Activated CD8-positive, alpha-beta memory T cell treated with anti-CD3 and anti-CD28 coated beads, Interleukin-2, amount 50 U/mL, for 24 hours (primary cell): ENCODE measurements around the gene SYNPR.

Experiments used
- DNase-seq: peaks from one replicate; pipeline ENCODE4 v3.0.0-alpha.2; 2020; ENCODE audit errors: extremely low read depth

SYNPR gene

GRCh38 chr3:63471781-63472180, 193.7 kb downstream of the SYNPR start:
- no peak for DNase-seq

- DNase-seq: no peak
These were observed 195.6 kb downstream of the SYNPR start for GRCh38 chr3:63473641-63474166.

DNA sequence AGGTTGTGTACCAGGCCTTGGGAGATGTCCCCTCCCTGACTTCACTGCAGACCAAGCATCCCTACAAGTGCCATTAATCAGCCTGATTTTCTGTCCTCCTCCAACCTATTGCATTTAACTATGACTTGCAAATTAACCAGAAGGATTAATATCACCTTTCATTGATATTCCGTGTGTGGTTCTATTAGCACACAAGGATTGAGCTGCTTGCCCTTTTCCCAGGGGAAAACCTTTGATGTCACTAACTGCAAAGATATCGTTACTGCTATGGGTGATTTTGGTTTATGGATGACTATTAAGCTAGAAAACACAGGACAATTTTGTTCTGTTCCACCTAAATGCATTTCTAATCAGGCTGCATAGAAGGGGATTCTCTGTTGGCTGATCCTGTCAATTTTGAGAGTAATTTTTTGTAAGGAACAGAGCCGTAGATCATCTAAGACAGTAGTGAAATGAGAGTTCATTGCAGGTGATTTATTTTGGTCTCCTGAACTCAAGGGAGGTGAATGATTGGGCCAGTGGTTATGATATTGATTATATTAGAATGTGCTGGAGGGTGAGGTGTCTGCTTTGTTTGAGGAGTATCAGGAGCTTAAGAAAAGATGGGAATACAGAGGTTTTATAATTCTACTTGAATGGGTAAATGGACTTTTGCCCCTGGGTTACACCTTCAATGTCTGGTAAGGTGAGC, 196.9 kb downstream of the SYNPR start:
- no peak for DNase-seq

GRCh38 chr3:63477494-63478129, 199.5 kb downstream of the SYNPR start:
- no peak for DNase-seq

DNA sequence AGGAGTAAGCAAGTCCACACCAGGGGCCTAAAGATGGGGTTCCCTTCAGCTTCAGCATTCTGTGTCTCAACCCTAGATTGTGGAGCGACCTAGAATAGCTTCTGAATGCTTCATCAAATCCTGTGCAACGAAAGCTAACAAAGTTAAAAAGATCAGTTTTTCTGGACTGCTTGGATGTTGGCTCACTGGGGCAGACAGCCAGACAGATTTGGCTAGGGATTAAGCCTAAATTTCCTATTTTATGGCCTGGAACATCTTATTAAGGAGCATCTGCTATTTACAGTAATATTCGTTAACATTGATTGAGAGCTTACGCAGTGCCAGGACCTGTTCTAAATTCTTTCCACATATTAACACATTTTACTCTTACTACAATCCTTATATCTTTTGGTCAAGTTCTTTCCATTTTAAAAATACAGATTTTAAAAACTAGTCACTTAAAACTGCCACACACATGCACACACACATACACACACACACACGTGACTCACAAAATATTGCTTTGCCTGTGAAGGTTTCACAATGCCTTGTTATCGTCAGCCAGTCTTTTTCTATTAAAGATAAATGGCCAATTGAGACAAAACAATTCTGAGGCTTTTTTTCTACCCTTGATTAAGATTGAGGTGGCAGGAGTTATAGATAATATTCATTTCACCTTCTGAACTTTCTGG, 201.0 kb downstream of the SYNPR start:
- DNase-seq: no peak

DNA sequence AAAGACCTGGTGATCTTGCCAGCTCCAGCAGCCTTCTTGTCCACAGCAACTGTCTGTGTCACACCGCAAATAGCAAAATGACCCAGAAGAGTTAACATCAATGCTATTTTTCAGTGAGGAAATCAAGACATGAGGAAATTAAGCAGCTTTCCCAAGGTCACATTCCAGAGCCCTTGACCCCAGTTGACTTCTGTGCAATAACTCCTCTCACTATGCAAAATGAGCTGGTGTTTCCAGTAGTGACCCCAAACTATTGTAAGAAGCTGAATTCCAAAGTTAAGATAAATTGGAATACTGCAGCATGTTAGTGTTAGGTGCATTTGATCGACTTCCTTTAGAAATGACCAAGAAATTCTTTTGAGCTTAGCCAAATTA, 201.5 kb downstream of the SYNPR start:
- no peak for DNase-seq

GRCh38 chr3:63481627-63482026, 203.5 kb downstream of the SYNPR start:
- DNase-seq: no peak

- DNase-seq: no peak
These were observed 204.2 kb downstream of the SYNPR start for GRCh38 chr3:63482341-63482740.

- DNase-seq: no peak
These were observed 214.4 kb downstream of the SYNPR start for GRCh38 chr3:63492464-63492863.

GRCh38 chr3:63493101-63493500, 215.0 kb downstream of the SYNPR start:
- DNase-seq: no peak

DNA sequence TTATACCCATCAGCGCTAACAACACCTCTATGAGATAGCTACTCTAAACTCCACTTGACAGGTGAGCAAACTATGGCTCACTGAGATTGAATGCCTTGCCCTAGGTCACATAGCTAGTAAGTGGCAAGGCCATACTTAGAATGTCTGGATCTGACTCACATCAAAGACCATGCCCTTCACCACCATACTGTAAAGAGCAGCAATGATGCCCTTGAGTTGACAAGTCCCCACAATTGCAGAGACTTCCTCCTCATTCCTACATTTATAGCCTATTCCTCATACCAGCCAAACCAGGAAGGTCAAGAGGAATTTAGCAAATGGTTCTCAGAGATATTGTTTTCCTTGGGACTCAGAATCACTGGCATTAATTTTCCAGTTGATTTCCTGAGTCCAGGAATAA, 216.5 kb downstream of the SYNPR start:
- DNase-seq: no peak

DNA sequence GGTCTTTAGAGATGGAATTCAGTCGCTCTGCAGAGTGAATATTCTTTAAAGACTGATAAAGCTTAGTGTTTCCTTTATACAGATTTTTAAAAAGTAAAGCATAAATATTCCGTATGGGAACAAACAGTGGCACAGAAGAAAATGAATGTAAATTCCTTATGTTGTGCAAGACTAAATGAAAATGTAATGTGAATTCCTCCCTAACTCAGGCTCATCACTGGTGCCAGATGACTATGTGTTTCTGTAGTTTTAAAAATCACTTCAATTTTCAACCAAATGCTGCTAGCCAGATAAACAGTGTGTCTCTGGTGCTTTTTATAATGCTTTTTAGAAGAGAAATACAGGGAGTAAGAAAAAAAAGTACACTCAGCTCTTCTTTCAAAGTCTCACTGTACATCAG, 219.5 kb downstream of the SYNPR start:
- DNase-seq: no peak

GRCh38 chr3:63500196-63500595, 222.1 kb downstream of the SYNPR start:
- no peak for DNase-seq

DNA sequence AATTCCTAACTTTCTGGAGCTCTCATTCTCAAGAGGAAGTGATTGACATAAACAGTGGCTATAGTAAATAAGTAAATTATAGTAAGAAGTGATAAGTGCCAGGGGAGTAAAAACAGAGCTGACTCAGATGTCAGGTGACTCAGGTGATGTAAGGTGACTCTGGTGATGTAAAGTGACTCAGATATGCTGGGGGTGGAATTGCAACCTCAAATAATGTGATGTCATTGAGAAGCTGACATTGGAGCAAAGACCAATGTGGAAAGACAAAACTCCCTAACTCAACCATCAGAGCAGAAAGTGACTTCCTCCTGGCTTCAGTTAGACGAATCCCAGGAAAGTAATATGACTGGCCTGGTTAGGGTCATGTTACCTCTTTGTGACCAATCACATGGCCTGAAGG, 230.2 kb downstream of the SYNPR start:
- no peak for DNase-seq

- DNase-seq: no peak
These were observed 230.7 kb downstream of the SYNPR start for GRCh38 chr3:63508771-63509170.

GRCh38 chr3:63513791-63514190, 235.7 kb downstream of the SYNPR start:
- no peak for DNase-seq

DNA sequence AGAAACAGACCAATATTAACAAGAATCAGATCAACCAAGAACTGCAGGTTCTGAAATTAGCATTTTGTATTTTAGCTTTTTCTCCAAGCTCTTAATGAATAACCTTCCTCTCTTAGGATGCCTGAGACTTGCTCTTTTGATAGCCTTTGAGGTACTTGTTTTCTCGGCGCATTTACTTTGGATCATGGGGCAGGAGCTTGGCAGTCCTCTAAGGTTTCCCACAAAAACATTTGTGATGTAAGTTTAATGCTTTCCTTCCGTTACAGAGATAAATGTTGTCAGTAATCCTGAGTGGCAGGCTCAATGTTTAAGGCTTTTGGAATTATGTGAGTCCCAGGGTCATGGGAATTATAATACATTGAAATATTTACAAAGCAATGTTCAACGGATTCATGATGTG, 236.6 kb downstream of the SYNPR start:
- DNase-seq: no peak

DNA sequence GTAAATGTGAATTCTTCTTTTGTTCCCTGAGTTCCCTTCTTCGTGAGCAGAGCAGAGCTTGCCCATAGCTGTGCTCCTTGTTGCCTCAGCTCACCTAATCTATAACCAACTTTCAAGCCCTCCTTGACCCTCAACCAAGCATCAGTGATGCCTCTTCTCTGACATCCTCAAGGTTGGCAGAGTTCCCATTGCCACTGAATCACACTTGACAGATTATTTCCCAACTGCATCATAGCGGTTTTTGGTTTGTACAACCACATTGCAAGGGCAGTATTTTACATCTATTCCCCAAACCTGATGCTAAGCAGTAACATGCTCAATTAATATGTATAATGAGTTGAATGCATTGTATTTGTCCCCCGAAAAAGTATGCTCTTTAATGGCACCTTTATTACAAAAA, 241.3 kb downstream of the SYNPR start:
- DNase-seq: no peak

DNA sequence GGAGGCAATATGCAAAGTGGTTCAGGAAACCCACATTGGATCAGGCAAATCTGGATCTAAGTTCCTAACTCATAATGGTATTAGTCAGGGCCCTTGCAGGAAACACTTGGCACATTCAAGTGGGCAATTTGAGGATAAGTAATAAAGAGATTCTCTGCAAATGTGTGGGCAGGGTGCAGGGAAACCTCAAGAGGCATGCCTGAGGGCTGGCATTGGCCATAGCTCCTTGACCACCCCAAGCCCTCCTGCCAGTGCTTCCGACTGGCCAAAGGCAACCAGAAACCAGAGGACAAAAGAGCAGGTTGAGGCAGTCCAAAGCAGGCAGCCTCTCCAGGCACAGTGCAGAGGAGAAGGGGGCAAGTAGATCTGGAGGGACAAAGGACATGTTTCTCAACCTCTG, 243.5 kb downstream of the SYNPR start:
- no peak for DNase-seq

DNA sequence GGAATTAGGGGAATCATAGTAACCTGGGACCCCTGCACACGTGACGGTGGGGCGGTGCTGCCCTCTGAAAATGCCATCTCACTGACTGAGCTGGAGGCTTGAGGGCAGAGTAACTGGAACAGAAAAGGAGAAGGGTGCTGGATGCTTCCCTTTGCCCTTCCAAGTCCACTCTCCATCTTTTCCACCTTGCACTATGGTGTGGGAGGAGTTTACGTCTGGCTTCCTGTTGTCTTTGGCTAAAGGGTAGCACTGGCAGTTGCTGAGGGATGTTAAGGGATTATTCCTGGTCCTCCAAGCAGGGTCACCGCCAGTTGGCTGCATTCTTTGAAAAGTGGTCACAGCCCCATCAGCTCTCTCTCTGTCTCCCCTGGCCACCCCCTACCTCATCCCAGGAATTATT, 245.0 kb downstream of the SYNPR start:
- DNase-seq: no peak

DNA sequence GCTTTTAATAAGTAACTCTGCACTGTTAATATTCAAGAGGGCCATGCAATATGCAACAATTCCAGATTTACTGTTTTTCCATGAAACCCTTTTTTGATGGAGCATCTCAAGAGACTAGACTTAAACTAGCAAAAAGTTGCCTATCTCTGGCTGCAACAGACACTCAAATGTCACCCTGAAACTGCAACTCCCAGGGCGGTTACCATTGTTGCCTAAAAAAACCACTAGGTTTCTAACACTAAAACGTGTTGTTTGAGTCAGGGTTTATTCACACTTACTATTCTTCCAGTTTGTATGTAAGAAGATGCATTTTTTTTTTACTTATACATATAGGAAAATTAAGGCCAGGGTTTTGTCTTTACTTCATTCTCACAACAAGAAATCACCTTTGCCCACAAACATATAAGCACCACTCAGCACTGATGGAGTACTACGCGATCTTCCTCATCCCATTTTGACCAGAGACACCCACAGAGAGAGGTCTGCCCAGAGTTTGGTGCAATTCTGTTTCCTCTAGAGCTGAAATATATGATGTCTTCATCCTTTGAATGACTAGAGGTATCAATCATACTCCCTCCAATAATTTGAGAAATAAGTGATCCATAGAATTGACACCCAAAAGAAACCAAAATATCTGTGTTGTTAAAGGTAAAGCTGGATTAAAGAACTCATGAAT, 250.4 kb downstream of the SYNPR start:
- DNase-seq: no peak

DNA sequence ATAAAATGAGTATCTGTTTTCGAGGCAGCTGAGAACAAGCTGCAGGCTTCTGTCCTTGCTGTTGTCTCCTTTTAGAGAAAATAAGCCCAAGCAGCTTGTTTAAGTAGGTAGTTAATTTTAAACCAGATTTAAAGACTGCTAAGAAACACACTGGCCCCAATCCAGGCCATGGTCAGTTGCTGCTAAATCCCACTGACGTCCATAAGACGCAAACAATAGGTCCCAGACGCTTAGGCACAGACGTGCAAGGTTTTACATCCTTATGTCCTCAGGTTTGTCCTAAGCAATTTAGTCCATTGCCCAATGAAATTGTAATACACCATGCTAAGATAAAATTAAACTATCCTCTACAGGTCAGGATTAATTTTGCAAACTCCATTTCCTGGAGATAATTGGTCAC, 254.4 kb downstream of the SYNPR start:
- no peak for DNase-seq

GRCh38 chr3:63538919-63539318, 260.8 kb downstream of the SYNPR start:
- DNase-seq: no peak
